WTC11 (cell line): ENCODE data around the gene PRDM5. TPM values are rescaled to one million over a fixed set of nuclear protein-coding genes. Genes with fewer than 3 reads are reported as not detected.

Source experiments
- ATAC-seq: fragments of 200-7000 bp; cut with Tn5 transposase; 2 replicates; pipeline ENCODE4 v1.10.0; 2021; ENCODE audit warnings: mild to moderate bottlenecking, moderate library complexity
- CTCF ChIA-PET: fragments of 300-600 bp; sonication (Branson Sonifier 250); formaldehyde crosslinking; loops from one replicate; lab custom pipeline; 2021; ENCODE audit warnings: antibody characterized with exemption; lab: Charles Lee
- POLR2A ChIA-PET: fragments of 350-600 bp; sonication (Branson Sonifier 250); formaldehyde crosslinking; loops from one replicate; lab custom pipeline; 2021; ENCODE audit warnings: antibody characterized with exemption; lab: Charles Lee
- DNase-seq: peaks from one replicate; pipeline ENCODE4 v3.0.0; 2021; ENCODE audit warnings: low spot score
- H3K27ac Mint-ChIP-seq: 2 replicates; pipeline ENCODE4 v1.8.0; 2021; ENCODE audit warnings: mixed read lengths
- H3K27me3 Mint-ChIP-seq: 2 replicates; pipeline ENCODE4 v1.8.0; 2021; ENCODE audit warnings: low read depth, mild to moderate bottlenecking, moderate library complexity, mixed read lengths
- H3K36me3 Mint-ChIP-seq: 2 replicates; pipeline ENCODE4 v1.8.0; 2021; ENCODE audit warnings: mixed read lengths
- H3K4me1 Mint-ChIP-seq: 2 replicates; pipeline ENCODE4 v1.8.0; 2022; ENCODE audit warnings: mixed read lengths
- H3K4me3 Mint-ChIP-seq: 2 replicates; pipeline ENCODE4 v1.8.0; 2021; ENCODE audit warnings: mild to moderate bottlenecking, moderate library complexity, mixed read lengths
- H3K9me3 Mint-ChIP-seq: 2 replicates; pipeline ENCODE4 v1.8.0; 2021; ENCODE audit warnings: mixed read lengths
- CBFB ChIP-seq: sonication (generic); formaldehyde crosslinking; IDR thresholded peaks from 2 replicates; pipeline ENCODE4 v1.8.1; 2022; ENCODE audit warnings: mild to moderate bottlenecking, low read depth, missing genetic modification reagents
- ELF4 ChIP-seq: sonication (generic); formaldehyde crosslinking; IDR thresholded peaks from 2 replicates; pipeline ENCODE4 v1.8.1; 2022; ENCODE audit warnings: low read depth, mild to moderate bottlenecking, moderate library complexity, missing genetic modification reagents
- ETV6 ChIP-seq: sonication (generic); formaldehyde crosslinking; IDR thresholded peaks from 2 replicates; pipeline ENCODE4 v1.8.1; 2022; ENCODE audit warnings: mild to moderate bottlenecking, missing genetic modification reagents
- FOXJ3 ChIP-seq: sonication (generic); formaldehyde crosslinking; IDR thresholded peaks from 2 replicates; pipeline ENCODE4 v1.9.0; 2021; ENCODE audit warnings: missing genetic modification reagents, mild to moderate bottlenecking, borderline replicate concordance
- GRHL2 ChIP-seq: fragments of 250-450 bp; sonication (Bioruptor Pico); IDR thresholded peaks from 2 replicates; pipeline ENCODE4 v1.8.0; 2022; ENCODE audit warnings: mild to moderate bottlenecking, moderate library complexity; ENCODE audit not compliant: insufficient replicate concordance, severe bottlenecking
- GTF2I ChIP-seq: fragments of 250-450 bp; sonication (Bioruptor Pico); conservative IDR thresholded peaks from 2 replicates; pipeline ENCODE4 v1.4.0; 2021; ENCODE audit warnings: mild to moderate bottlenecking
- IRF2 ChIP-seq: sonication (generic); formaldehyde crosslinking; IDR thresholded peaks from 2 replicates; pipeline ENCODE4 v1.8.0; 2022; ENCODE audit warnings: low read depth, missing genetic modification reagents, borderline replicate concordance
- NR2C2 ChIP-seq: sonication (generic); formaldehyde crosslinking; IDR thresholded peaks from 2 replicates; pipeline ENCODE4 v1.8.0; 2022; ENCODE audit warnings: mild to moderate bottlenecking, missing genetic modification reagents
- NR3C1 ChIP-seq: sonication (generic); formaldehyde crosslinking; conservative IDR thresholded peaks from 2 replicates; pipeline ENCODE4 v1.8.1; 2023; ENCODE audit warnings: low read depth, mild to moderate bottlenecking, missing genetic modification reagents
- PRRX2 ChIP-seq: fragments of 250-450 bp; sonication (Bioruptor Pico); IDR thresholded peaks from 2 replicates; pipeline ENCODE4 v1.8.0; 2021; ENCODE audit warnings: mild to moderate bottlenecking
- RELA ChIP-seq: sonication (generic); formaldehyde crosslinking; IDR thresholded peaks from 2 replicates; pipeline ENCODE4 v1.8.1; 2022; ENCODE audit warnings: missing genetic modification reagents, mild to moderate bottlenecking, borderline replicate concordance
- SMAD3 ChIP-seq: sonication (generic); formaldehyde crosslinking; IDR thresholded peaks from 2 replicates; pipeline ENCODE4 v1.8.0; 2022; ENCODE audit warnings: missing genetic modification reagents, mild to moderate bottlenecking, borderline replicate concordance
- ZNF232 ChIP-seq: sonication (generic); formaldehyde crosslinking; IDR thresholded peaks from 2 replicates; pipeline ENCODE4 v1.8.0; 2022; ENCODE audit warnings: mild to moderate bottlenecking, missing genetic modification reagents
- total RNA-seq: library from RNA; stranded (reverse); gene quantifications from 3 replicates; pipeline ENCODE4 v1.2.3, GENCODE V29; 2021
- TF ChIP-seq, protein P1 (sequence below): sonication (generic); formaldehyde crosslinking; IDR thresholded peaks from 2 replicates; pipeline ENCODE4 v1.8.0; 2023; ENCODE audit warnings: missing genetic modification reagents, mild to moderate bottlenecking, borderline replicate concordance
- TF ChIP-seq, protein P2 (sequence below): sonication (generic); formaldehyde crosslinking; IDR thresholded peaks from 2 replicates; pipeline ENCODE4 v1.8.1; 2022; ENCODE audit warnings: mild to moderate bottlenecking, moderate library complexity, missing genetic modification reagents
- TF ChIP-seq, protein P3 (sequence below): sonication (generic); formaldehyde crosslinking; IDR thresholded peaks from 2 replicates; pipeline ENCODE4 v1.8.1; 2023; ENCODE audit warnings: mild to moderate bottlenecking, missing genetic modification reagents, moderate library complexity
- TF ChIP-seq, protein P4 (sequence below): sonication (generic); formaldehyde crosslinking; IDR thresholded peaks from 2 replicates; pipeline ENCODE4 v1.8.1; 2023; ENCODE audit warnings: mild to moderate bottlenecking, missing genetic modification reagents, moderate library complexity
- TF ChIP-seq, protein P5 (sequence below): fragments of 250-450 bp; sonication (Bioruptor Pico); IDR thresholded peaks from 2 replicates; pipeline ENCODE4 v1.9.0; 2021; ENCODE audit warnings: moderate library complexity, mild to moderate bottlenecking, inconsistent platforms, borderline replicate concordance
- TF ChIP-seq, protein P6 (sequence below): sonication (generic); formaldehyde crosslinking; IDR thresholded peaks from 2 replicates; pipeline ENCODE4 v1.8.1; 2022; ENCODE audit warnings: mild to moderate bottlenecking, missing genetic modification reagents, moderate library complexity, borderline replicate concordance
- TF ChIP-seq, protein P7 (sequence below): fragments of 250-450 bp; sonication (Bioruptor Pico); IDR thresholded peaks from 2 replicates; pipeline ENCODE4 v1.9.0; 2021; ENCODE audit warnings: mild to moderate bottlenecking

The PRDM5 gene
- total RNA-seq, 1 experiment from 2014 or later = 47.0 TPM

DNA sequence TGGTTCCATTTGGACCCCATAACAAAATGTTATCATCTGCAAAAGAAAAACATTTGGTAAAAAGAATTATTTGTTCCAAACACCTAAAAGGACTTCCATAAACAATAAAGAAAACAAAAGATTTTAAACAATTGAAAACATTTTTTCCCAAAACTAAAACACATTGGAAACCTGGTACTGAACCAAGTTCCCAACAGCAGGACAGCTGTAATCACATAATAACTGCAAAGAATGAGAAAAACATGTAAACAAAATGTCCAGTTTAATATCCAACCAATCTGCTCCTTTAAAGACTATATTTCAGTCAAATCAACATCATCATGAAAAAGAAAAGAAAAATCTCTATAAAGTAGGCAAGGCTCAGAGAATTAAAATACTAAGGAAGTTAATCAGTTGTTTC lies 36.3 kb downstream of the PRDM5 start (continued):
- TF ChIP-seq GTF2I (CRISPR knock-in tag) (no peak), ELF4 (no peak)

DNA sequence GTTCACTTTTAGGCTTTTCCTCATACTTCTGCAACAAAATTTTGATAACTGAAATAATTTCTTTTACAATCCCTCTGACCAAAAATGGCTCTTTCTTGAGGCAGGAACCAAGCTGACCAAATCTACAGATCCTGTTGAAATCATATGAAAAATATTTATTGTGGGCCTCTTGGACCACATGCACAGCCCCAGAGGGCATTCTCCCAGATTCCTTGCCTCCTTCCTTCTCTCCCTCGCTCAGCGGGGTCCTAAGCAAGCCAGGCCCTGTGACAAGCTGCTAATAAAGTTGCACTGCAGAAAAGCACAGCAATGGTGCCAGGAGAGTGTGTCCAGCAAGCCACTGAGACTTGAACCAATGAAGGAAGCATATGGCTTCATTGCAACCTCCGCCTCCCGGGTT lies 40.7 kb downstream of the PRDM5 start:
- POLR2A ChIA-PET = no interaction called here
- Mint-ChIP-seq H3K4me1 (no peaks in the 10 kb centered on the region), H3K9me3 (peaks cover 25% of the 10 kb centered on the region), H3K4me3 (no peak overlapping the region), H3K36me3 (peaks cover 26% of the 10 kb centered on the region), H3K27me3 (no peaks in the 10 kb centered on the region), H3K27ac (no peak overlapping the region)
- ATAC-seq (no peak), DNase-seq (no peak)
- TF ChIP-seq CBFB (CRISPR knock-in tag) (no peak), FOXJ3 (CRISPR knock-in tag) (no peak), ETV6 (CRISPR knock-in tag) (no peak), RELA (CRISPR knock-in tag) (no peak), PRRX2 (CRISPR knock-in tag) (no peak)
- TF ChIP-seq, protein P1, sequence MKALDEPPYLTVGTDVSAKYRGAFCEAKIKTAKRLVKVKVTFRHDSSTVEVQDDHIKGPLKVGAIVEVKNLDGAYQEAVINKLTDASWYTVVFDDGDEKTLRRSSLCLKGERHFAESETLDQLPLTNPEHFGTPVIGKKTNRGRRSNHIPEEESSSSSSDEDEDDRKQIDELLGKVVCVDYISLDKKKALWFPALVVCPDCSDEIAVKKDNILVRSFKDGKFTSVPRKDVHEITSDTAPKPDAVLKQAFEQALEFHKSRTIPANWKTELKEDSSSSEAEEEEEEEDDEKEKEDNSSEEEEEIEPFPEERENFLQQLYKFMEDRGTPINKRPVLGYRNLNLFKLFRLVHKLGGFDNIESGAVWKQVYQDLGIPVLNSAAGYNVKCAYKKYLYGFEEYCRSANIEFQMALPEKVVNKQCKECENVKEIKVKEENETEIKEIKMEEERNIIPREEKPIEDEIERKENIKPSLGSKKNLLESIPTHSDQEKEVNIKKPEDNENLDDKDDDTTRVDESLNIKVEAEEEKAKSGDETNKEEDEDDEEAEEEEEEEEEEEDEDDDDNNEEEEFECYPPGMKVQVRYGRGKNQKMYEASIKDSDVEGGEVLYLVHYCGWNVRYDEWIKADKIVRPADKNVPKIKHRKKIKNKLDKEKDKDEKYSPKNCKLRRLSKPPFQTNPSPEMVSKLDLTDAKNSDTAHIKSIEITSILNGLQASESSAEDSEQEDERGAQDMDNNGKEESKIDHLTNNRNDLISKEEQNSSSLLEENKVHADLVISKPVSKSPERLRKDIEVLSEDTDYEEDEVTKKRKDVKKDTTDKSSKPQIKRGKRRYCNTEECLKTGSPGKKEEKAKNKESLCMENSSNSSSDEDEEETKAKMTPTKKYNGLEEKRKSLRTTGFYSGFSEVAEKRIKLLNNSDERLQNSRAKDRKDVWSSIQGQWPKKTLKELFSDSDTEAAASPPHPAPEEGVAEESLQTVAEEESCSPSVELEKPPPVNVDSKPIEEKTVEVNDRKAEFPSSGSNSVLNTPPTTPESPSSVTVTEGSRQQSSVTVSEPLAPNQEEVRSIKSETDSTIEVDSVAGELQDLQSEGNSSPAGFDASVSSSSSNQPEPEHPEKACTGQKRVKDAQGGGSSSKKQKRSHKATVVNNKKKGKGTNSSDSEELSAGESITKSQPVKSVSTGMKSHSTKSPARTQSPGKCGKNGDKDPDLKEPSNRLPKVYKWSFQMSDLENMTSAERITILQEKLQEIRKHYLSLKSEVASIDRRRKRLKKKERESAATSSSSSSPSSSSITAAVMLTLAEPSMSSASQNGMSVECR (CRISPR knock-in tag) = no peak
- TF ChIP-seq, protein P2, sequence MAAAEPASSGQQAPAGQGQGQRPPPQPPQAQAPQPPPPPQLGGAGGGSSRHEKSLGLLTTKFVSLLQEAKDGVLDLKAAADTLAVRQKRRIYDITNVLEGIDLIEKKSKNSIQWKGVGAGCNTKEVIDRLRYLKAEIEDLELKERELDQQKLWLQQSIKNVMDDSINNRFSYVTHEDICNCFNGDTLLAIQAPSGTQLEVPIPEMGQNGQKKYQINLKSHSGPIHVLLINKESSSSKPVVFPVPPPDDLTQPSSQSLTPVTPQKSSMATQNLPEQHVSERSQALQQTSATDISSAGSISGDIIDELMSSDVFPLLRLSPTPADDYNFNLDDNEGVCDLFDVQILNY (CRISPR knock-in tag) = no peak
- TF ChIP-seq, protein P3, sequence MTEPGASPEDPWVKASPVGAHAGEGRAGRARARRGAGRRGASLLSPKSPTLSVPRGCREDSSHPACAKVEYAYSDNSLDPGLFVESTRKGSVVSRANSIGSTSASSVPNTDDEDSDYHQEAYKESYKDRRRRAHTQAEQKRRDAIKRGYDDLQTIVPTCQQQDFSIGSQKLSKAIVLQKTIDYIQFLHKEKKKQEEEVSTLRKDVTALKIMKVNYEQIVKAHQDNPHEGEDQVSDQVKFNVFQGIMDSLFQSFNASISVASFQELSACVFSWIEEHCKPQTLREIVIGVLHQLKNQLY (CRISPR knock-in tag) = no peak
- TF ChIP-seq, protein P4, sequence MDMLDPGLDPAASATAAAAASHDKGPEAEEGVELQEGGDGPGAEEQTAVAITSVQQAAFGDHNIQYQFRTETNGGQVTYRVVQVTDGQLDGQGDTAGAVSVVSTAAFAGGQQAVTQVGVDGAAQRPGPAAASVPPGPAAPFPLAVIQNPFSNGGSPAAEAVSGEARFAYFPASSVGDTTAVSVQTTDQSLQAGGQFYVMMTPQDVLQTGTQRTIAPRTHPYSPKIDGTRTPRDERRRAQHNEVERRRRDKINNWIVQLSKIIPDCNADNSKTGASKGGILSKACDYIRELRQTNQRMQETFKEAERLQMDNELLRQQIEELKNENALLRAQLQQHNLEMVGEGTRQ (CRISPR knock-in tag) = no peak
- CTCF ChIA-PET = no interaction called here

DNA sequence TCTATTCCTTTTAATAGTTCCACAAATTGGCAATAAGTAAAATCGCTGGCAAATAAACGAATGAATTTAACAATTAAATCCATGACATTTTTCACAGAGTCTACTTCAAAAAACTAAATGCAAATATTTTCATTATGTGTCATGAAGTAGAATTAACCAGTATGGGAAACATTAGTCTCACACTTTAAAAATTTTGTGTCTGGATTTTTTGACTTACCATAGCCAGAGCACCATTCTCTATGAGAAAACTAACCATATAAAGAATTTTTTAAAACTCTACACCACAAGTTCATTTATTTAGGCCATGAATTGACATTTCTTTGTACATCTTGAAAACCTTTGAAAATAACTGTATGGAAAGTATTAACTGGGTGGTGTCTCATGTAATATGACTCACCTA lies 41.2 kb downstream of the PRDM5 start:
- ATAC-seq (no peak), DNase-seq (no peak)
- Mint-ChIP-seq H3K4me3 (no peak overlapping the region), H3K9me3 (peaks cover 25% of the 10 kb centered on the region), H3K27me3 (no peaks in the 10 kb centered on the region), H3K36me3 (peaks cover 26% of the 10 kb centered on the region), H3K27ac (no peak overlapping the region), H3K4me1 (no peaks in the 10 kb centered on the region)
- CTCF ChIA-PET = no interaction called here
- POLR2A ChIA-PET = no interaction called here
- TF ChIP-seq, protein P5, sequence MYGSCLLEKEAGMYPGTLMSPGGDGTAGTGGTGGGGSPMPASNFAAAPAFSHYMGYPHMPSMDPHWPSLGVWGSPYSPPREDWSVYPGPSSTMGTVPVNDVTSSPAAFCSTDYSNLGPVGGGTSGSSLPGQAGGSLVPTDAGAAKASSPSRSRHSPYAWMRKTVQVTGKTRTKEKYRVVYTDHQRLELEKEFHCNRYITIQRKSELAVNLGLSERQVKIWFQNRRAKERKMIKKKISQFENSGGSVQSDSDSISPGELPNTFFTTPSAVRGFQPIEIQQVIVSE (CRISPR knock-in tag) = no peak
- TF ChIP-seq GRHL2 (no peak), IRF2 (CRISPR knock-in tag) (no peak), NR3C1 (CRISPR knock-in tag) (no peak), NR2C2 (CRISPR knock-in tag) (no peak), RELA (CRISPR knock-in tag) (no peak), SMAD3 (CRISPR knock-in tag) (no peak), ZNF232 (no peak), CBFB (CRISPR knock-in tag) (no peak)
- TF ChIP-seq, protein P6, sequence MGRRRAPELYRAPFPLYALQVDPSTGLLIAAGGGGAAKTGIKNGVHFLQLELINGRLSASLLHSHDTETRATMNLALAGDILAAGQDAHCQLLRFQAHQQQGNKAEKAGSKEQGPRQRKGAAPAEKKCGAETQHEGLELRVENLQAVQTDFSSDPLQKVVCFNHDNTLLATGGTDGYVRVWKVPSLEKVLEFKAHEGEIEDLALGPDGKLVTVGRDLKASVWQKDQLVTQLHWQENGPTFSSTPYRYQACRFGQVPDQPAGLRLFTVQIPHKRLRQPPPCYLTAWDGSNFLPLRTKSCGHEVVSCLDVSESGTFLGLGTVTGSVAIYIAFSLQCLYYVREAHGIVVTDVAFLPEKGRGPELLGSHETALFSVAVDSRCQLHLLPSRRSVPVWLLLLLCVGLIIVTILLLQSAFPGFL (CRISPR knock-in tag) = no peak
- TF ChIP-seq, protein P7, sequence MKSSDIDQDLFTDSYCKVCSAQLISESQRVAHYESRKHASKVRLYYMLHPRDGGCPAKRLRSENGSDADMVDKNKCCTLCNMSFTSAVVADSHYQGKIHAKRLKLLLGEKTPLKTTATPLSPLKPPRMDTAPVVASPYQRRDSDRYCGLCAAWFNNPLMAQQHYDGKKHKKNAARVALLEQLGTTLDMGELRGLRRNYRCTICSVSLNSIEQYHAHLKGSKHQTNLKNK (CRISPR knock-in tag) = no peak
- TF ChIP-seq, protein P4 (CRISPR knock-in tag) = no peak
- TF ChIP-seq, protein P3 (CRISPR knock-in tag) = no peak
